ENCODE data around the gene SAAL1. TPM values are rescaled to one million over a fixed set of nuclear protein-coding genes. Genes with fewer than 3 reads are reported as not detected.

Gene SAAL1
- total RNA-seq, 1 donor from 2014 or later: 21.1 TPM

DNA sequence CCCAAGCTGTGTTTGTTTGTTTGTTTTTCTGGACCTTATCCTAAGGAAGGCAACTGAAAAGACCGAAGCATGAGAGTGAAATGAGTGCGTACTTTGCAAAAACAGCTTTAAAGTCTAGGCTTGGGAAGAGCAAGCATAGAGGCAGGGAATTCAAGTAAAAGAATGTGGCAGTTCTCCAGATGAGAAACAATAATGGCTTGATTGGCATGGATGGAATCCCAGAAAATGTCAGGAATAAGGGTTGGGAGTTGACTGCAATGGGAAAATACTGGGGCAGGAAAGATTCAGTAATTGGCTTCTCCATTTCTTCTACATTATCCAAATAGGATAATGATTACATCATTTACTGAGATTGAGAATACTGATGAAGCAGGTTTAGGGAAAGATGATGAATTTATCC, 17.5 kb downstream of the SAAL1 start:
- DNase-seq (ENCODE audit: low read depth in 2 of 2): no peak

GRCh38 chr11:18081551-18081950, 24.3 kb downstream of the SAAL1 start:
- peak in 1 of 2 donors; percentile 11 for DNase-seq (ENCODE audit: low read depth in 2 of 2)

DNA sequence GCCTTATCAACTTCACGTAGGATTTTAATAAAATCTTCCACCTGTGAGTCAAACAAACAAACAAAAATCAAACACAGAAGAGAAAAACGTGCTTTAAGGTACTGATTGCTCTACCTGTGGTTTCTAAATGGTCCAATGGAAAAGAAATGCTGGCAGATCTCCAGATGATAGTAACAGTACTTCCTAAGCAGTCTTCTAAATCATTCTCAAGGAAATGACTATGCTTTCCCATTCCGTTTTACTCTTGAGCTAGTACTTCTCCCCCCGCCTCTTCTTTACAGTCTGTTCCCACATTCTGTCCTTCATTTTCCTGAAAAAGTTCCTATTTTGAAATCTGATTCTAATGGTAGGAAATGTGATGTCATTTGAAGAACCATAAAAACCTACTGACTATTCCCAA, 25.4 kb downstream of the SAAL1 start:
- peak in 1 of 2 donors; percentile 72 for DNase-seq (ENCODE audit: low read depth in 2 of 2)

GRCh38 chr11:18078909-18079308, 27.0 kb downstream of the SAAL1 start:
- no peak for DNase-seq (ENCODE audit: low read depth in 2 of 2)

DNA sequence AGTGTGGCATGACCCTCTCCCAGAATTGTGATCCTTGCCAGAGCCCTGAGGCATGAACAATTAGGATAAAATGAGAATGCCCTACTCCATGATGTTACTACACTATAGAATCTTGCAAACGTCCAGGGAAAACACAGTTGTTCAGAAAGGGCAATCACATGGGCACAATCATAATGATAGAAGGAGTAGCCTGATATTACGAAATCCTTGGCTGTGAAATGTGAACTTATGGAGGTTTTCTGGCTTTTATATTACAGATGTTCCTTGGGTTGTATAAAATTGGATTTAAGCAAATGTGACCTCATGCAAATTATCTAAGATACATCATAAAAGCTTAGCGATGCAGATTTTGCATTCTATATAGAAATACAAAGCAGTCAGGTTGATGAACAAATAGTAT, 30.4 kb downstream of the SAAL1 start:
- no peak for DNase-seq (ENCODE audit: low read depth in 2 of 2)

GRCh38 chr11:18071098-18071705, 34.7 kb downstream of the SAAL1 start:
- no peak for DNase-seq (ENCODE audit: low read depth in 2 of 2)

DNA sequence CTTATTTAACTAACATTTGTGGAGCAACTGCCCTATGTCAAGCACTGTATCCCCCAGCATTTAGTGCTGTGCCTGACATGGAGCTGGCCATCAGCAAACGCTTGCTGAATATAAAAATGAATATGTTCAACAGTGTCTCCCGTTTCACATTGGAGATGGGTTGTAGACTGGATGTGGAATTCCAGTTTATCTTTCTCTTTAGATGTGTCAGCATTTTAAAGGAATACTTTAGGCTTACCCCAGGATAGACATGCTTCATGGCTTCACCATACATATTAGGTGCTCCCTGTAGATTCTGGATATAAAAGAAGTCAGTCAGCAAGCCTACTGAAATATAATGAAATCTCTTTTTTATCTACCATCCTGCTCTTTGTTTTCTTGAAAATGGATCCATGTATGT, 38.5 kb downstream of the SAAL1 start:
- DNase-seq (ENCODE audit: low read depth in 2 of 2): no peak

DNA sequence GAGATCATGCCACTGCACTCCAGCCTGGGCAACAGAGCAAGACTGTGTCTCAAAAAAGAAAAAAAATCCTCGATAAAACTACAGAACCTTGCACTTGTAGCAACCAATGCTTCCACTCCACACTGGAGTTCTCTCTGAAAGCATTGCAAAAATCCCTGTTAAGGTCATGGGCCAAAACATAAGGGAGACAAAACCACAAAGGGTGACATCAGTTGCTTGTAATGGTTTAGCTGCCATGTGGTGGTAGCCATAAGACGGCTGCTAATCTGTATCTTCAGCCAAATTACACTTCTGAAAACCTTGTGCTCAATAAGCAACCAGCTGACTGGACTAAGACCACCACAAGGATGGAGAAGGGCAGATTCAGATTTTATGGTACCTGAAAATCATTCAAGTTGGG, 39.3 kb downstream of the SAAL1 start:
- no peak for DNase-seq (ENCODE audit: low read depth in 2 of 2)

DNA sequence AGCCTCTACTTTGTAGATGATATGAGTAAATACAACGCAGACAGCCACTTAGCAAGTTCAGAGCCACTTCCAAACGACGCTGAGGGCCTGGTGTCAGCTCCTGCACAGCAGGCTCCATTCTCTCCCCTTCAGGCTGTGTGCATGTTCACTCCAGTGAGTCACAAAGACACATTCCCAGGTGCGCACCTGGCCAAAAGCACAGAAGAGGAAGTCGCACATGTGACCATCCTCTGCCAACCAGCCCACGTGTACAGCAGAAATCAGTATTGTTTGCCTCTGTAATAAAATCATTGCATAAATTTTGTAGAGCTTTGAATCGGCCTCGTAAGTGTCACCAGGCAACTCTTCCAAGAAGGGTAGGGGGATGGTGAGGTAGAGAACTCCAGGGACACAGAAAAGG, 40.3 kb downstream of the SAAL1 start:
- no peak for DNase-seq (ENCODE audit: low read depth in 2 of 2)

DNA sequence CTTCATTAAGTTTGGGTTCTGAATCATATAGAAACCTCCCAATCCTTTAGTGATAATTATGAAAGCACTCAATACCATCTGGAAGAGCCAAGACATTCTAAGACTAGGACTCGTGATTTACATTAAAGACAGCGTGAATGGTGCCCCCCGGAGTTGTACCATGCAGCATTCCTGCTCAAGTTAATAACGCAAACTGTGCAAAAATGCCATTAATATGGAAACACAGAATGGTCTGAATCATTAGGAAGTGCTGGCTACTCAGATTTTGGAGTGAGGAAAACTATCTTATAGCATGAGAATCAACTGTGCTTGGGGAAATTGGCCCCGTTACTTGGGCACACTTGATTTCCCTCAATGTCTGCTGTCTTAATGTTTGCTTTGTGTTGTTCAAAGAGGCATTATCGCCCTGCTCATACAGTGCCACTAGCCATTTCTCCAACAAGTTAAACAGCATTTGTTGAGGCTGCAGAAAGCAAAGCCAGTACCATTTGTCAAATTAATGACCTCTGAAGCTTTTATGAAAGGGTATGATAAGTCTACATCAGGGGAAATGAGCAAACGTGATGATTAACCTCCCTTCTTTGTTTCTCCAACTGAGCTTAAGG, 41.3 kb downstream of the SAAL1 start:
- no peak for DNase-seq (ENCODE audit: low read depth in 2 of 2)

- DNase-seq (ENCODE audit: low read depth in 2 of 2): no peak
Measured at GRCh38 chr11:18063862-18064434, 41.9 kb downstream of the SAAL1 start.

DNA sequence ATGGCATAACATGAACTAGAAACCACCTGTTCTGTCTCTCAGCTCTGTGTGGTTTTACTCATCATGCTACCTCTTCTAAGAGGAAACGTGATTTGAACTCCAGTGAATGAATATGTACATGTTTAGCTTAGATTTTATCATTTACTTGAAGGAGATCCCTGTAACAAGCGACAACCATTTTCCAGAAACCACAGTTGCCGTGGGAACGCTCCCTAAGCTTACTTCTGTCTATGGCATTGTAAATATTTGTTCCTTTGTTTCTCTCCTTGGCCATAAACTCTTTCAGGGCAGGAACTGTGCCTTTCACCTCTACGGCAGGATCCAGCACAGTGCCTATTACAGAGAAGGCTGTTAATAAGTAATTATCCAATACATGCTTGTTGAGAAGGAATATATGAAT, 42.8 kb downstream of the SAAL1 start:
- no peak for DNase-seq (ENCODE audit: low read depth in 2 of 2)

DNA sequence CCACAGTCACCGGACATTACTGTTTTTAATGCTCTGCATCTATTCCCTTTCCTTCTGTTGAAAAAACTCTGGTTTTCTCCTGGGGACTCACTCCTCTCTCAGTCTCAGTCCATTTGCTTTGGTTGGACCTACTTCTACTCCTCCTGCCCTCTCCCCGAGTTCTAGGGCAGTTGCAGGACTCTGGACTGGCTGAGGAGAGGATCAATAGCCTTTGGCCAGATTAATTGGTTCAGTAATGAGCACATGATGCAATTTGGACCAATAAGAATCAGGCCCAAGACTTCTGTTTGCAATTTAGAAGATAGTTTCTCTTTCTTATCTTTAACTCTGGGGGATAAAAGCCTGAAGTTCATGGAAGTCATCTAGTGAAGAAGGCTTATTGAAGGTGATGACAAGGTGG, 44.5 kb downstream of the SAAL1 start:
- no peak for DNase-seq (ENCODE audit: low read depth in 2 of 2)

DNA sequence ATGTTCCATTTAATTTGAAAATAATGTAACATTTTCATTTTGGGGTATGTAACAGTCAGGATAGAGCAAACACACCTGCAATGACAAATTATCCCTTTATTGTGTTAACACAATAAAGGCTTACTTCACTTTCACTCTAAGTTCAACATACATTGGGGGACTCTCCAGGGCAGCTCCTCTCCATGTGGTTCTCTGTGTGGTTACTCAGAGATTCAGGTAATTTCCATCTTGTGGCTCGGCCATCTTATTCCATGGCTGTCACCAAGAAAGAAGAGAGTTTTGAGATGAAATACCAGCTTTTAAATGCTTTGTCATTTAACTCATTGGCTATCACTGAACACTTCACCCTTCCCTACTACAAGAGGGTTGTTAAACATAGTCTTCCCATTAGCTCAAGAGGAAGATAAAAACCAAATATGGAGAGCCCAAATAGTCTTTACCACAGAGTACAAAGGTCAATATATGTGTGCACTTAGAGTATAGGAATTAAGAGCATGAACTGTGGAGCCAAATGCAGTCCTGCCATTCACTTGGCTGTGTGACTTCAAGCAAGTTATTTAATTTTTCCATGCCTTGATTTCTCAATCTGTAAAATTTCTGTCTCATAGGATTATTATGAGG, 49.2 kb downstream of the SAAL1 start:
- DNase-seq (ENCODE audit: low read depth in 2 of 2): no peak

DNA sequence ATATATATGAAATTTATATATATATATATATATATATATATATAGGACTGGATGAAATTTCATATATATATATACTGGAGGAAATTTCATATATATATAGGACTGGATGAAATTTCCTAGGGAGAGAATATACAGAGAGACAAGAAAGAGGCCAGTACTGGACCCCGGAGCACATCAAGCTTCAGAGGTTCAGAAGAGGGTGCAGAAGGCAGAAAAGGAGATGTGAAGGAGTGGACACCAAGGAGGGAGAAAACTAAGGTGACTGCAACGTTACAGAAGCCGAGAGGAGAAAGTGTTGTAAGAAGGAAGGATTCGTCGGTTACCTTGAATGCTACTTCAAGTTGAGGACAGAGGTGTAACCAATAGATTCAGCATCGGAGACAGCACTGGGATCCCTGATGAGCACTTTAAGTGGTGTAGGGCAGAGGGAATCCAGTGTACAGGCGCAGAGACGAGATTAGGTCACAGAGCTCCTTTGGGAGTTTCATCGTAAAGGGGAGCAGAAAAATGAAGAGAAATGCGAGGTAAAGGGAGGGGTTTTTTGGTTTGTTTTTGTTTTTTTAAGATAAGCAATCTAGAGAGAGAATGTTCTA, 51.3 kb downstream of the SAAL1 start:
- DNase-seq (ENCODE audit: low read depth in 2 of 2): no peak

GRCh38 chr11:18050848-18051247, 55.0 kb downstream of the SAAL1 start:
- no peak for DNase-seq (ENCODE audit: low read depth in 2 of 2)

DNA sequence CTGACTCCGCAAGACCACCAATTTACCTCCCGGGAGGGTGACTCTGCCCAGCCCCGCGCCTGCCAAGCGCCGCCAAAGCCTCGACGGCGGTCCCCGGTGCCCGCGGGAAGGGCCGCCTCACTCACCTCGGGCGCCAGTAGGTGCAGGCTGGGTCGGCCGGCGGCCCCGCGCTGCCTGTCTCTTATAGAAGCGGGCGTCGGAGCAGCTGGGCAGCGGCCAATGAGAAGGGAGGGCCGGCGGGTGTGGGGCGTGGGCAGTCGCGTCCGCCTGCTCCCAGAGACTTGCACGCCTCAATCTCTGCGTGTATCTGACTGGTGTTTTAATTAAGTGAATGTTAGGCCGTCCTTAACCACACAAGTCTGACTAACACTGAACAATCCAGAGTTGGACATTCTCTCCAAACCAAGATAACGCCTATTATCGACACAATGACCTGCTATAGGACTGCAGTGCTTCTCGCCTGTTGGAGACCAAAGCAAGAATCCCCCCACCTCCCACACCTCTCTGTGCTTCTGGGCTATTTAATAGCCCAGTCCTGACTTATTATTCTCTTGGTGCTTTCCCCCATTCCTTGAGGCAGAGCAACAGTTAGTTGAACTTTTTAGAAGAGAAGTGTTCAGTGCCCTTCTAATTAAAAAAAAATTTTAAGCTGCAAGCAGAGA, 59.6 kb downstream of the SAAL1 start, which contains the start of gene TPH1:
TSS of gene TPH1 (minus strand) at position 154 of the 662 bp plus-strand sequence. CDS start 5,507 bp downstream, outside the sequence.
- DNase-seq (ENCODE audit: low read depth in 2 of 2): peak in 1 of 2 donors; percentile 15

- no peak for DNase-seq (ENCODE audit: low read depth in 2 of 2)
Measured at GRCh38 chr11:18036456-18036855, 69.4 kb downstream of the SAAL1 start.
